ENCODE measurements around the gene PANK4.
"Not testable (repeated sequence)": the region's sequence is repeated elsewhere in the genome, so short reads cannot be mapped to it uniquely, and the experiment has no call there.

PANK4 gene

GRCh38 chr1:2571348-2571747 lies 45.0 kb upstream of the PANK4 start:
- no peak for TF ChIP-seq CTCF (IDR thresholded peaks at IDR 0.05; ENCODE audit: insufficient read depth, low read length, poor library complexity, severe bottlenecking)
- TF ChIP-seq EZH2phosphoT487 (conservative IDR thresholded peaks at IDR 0.05; ENCODE audit: low read length) = no peak

GRCh38 chr1:2570332-2570731 lies 43.9 kb upstream of the PANK4 start:
- Histone ChIP-seq H3K36me3 (ENCODE audit: low read length) (no peaks in the 10 kb centered on the region), H3K4me2 (ENCODE audit: low read depth, low read length, poor library complexity, severe bottlenecking) (no peak overlapping the region), H3K9me3 (ENCODE audit: insufficient read depth, low read length) (no peaks in the 10 kb centered on the region), H2AFZ (ENCODE audit: low read depth, low read length, severe bottlenecking) (no peak overlapping the region), H3K79me2 (ENCODE audit: insufficient read depth, low read length) (no peaks in the 10 kb centered on the region), H3K27me3 (ENCODE audit: low read length) (no peaks in the 10 kb centered on the region), H3K9ac (ENCODE audit: low read length) (no peak overlapping the region), H3K4me3 (ENCODE audit: insufficient read depth, low read length, poor library complexity, severe bottlenecking) (no peak overlapping the region), H3F3A (ENCODE audit: insufficient read depth) (no peaks in the 10 kb centered on the region), H4K20me1 (ENCODE audit: low read depth, low read length) (no peaks in the 10 kb centered on the region), H3K9me2 (replicated peaks; ENCODE audit: insufficient read depth, low read length) (no peaks in the 10 kb centered on the region), H3K27ac (ENCODE audit: low read depth, low read length) (no peak overlapping the region)
- TF ChIP-seq CTCF (IDR thresholded peaks at IDR 0.05; ENCODE audit: insufficient read depth, low read length, poor library complexity, severe bottlenecking) (no peak), EZH2phosphoT487 (conservative IDR thresholded peaks at IDR 0.05; ENCODE audit: low read length) (no peak)

More at GRCh38 chr1:2571348-2571747, 45.0 kb upstream of the PANK4 start:
- Histone ChIP-seq H3K27ac (ENCODE audit: low read depth, low read length) (no peak overlapping the region), H3K79me2 (ENCODE audit: insufficient read depth, low read length) (no peaks in the 10 kb centered on the region), H3K9ac (ENCODE audit: low read length) (no peak overlapping the region), H4K20me1 (ENCODE audit: low read depth, low read length) (no peaks in the 10 kb centered on the region), H3F3A (ENCODE audit: insufficient read depth) (no peaks in the 10 kb centered on the region), H3K27me3 (ENCODE audit: low read length) (no peaks in the 10 kb centered on the region), H2AFZ (ENCODE audit: low read depth, low read length, severe bottlenecking) (no peak overlapping the region), H3K36me3 (ENCODE audit: low read length) (no peaks in the 10 kb centered on the region), H3K9me2 (replicated peaks; ENCODE audit: insufficient read depth, low read length) (no peaks in the 10 kb centered on the region), H3K4me2 (ENCODE audit: low read depth, low read length, poor library complexity, severe bottlenecking) (no peak overlapping the region), H3K9me3 (ENCODE audit: insufficient read depth, low read length) (no peaks in the 10 kb centered on the region), H3K4me3 (ENCODE audit: insufficient read depth, low read length, poor library complexity, severe bottlenecking) (no peak overlapping the region)

- not testable (repeated sequence) for H3K9me2 ChIP-seq (replicated peaks; ENCODE audit: insufficient read depth, low read length); H3K79me2 ChIP-seq (ENCODE audit: insufficient read depth, low read length); H3K9me3 ChIP-seq (ENCODE audit: insufficient read depth, low read length); H3K4me3 ChIP-seq (ENCODE audit: insufficient read depth, low read length, poor library complexity, severe bottlenecking); H3K4me2 ChIP-seq (ENCODE audit: low read depth, low read length, poor library complexity, severe bottlenecking); H3K27ac ChIP-seq (ENCODE audit: low read depth, low read length); H3K27me3 ChIP-seq (ENCODE audit: low read length); H3K9ac ChIP-seq (ENCODE audit: low read length); H4K20me1 ChIP-seq (ENCODE audit: low read depth, low read length); H2AFZ ChIP-seq (ENCODE audit: low read depth, low read length, severe bottlenecking); H3F3A ChIP-seq (ENCODE audit: insufficient read depth); H3K36me3 ChIP-seq (ENCODE audit: low read length)
These were observed 43.3 kb upstream of the PANK4 start for GRCh38 chr1:2569703-2570102.

- Histone ChIP-seq H3K4me2 (ENCODE audit: low read depth, low read length, poor library complexity, severe bottlenecking) (no peak overlapping the region), H2AFZ (ENCODE audit: low read depth, low read length, severe bottlenecking) (no peak overlapping the region), H3K27ac (ENCODE audit: low read depth, low read length) (no peak overlapping the region), H3K9me3 (ENCODE audit: insufficient read depth, low read length) (no peaks in the 10 kb centered on the region), H3K4me3 (ENCODE audit: insufficient read depth, low read length, poor library complexity, severe bottlenecking) (no peak overlapping the region), H4K20me1 (ENCODE audit: low read depth, low read length) (no peaks in the 10 kb centered on the region), H3F3A (ENCODE audit: insufficient read depth) (no peaks in the 10 kb centered on the region), H3K79me2 (ENCODE audit: insufficient read depth, low read length) (no peaks in the 10 kb centered on the region), H3K9me2 (replicated peaks; ENCODE audit: insufficient read depth, low read length) (no peaks in the 10 kb centered on the region), H3K27me3 (ENCODE audit: low read length) (no peaks in the 10 kb centered on the region), H3K9ac (ENCODE audit: low read length) (no peak overlapping the region), H3K36me3 (ENCODE audit: low read length) (no peaks in the 10 kb centered on the region)
- TF ChIP-seq EZH2phosphoT487 (conservative IDR thresholded peaks at IDR 0.05; ENCODE audit: low read length) (no peak), CTCF (IDR thresholded peaks at IDR 0.05; ENCODE audit: insufficient read depth, low read length, poor library complexity, severe bottlenecking) (no peak)
These were observed 42.7 kb upstream of the PANK4 start for GRCh38 chr1:2569060-2569459.

GRCh38 chr1:2568187-2568816 lies 41.9 kb upstream of the PANK4 start:
- not testable (repeated sequence) for H3K27ac ChIP-seq (ENCODE audit: low read depth, low read length); H3K9ac ChIP-seq (ENCODE audit: low read length); H3K27me3 ChIP-seq (ENCODE audit: low read length)

More at GRCh38 chr1:2568187-2568816, 41.9 kb upstream of the PANK4 start:
- not testable (repeated sequence) for H3K4me3 ChIP-seq (ENCODE audit: insufficient read depth, low read length, poor library complexity, severe bottlenecking); H3K9me3 ChIP-seq (ENCODE audit: insufficient read depth, low read length); H3K36me3 ChIP-seq (ENCODE audit: low read length); H3K9me2 ChIP-seq (replicated peaks; ENCODE audit: insufficient read depth, low read length); H2AFZ ChIP-seq (ENCODE audit: low read depth, low read length, severe bottlenecking); H3K79me2 ChIP-seq (ENCODE audit: insufficient read depth, low read length); H3K4me2 ChIP-seq (ENCODE audit: low read depth, low read length, poor library complexity, severe bottlenecking); H4K20me1 ChIP-seq (ENCODE audit: low read depth, low read length); H3F3A ChIP-seq (ENCODE audit: insufficient read depth)
